Ishikawa (cell line): ENCODE measurements around the gene RASSF4.
A peak's percentile ranks its signal among the peaks of the same experiment; 100 is the strongest.

Experiments
- TAF1 ChIP-seq: IDR thresholded peaks from 2 replicates; pipeline ENCODE4 v1.6.1; 2012; ENCODE audit warnings: low read depth, mild to moderate bottlenecking
- TCF12 ChIP-seq: IDR thresholded peaks from 2 replicates; pipeline ENCODE4 v1.6.1; 2012; ENCODE audit warnings: low read depth

GRCh38 chr10:44981172-44982113 lies 21.8 kb downstream of the RASSF4 start:
- TF ChIP-seq TAF1 (no peak), TCF12 (0 out of 2 replicates have a peak, but pooled peaks have one; percentile 37)
